ENCODE results near the gene IGLL5.

The IGLL5 gene

GRCh38 chr22:22863001-22863400 lies 24.6 kb upstream of the IGLL5 start:
- DNase-seq (ENCODE audit: low read depth): no peak

- no peak for DNase-seq (ENCODE audit: low read depth)
Observed at GRCh38 chr22:22865311-22866072, 22.1 kb upstream of the IGLL5 start.

- DNase-seq (ENCODE audit: low read depth): no peak
Observed at GRCh38 chr22:22866381-22867111, 21.1 kb upstream of the IGLL5 start.

GRCh38 chr22:22867996-22868715 lies 19.5 kb upstream of the IGLL5 start:
- no peak for DNase-seq (ENCODE audit: low read depth)

DNA sequence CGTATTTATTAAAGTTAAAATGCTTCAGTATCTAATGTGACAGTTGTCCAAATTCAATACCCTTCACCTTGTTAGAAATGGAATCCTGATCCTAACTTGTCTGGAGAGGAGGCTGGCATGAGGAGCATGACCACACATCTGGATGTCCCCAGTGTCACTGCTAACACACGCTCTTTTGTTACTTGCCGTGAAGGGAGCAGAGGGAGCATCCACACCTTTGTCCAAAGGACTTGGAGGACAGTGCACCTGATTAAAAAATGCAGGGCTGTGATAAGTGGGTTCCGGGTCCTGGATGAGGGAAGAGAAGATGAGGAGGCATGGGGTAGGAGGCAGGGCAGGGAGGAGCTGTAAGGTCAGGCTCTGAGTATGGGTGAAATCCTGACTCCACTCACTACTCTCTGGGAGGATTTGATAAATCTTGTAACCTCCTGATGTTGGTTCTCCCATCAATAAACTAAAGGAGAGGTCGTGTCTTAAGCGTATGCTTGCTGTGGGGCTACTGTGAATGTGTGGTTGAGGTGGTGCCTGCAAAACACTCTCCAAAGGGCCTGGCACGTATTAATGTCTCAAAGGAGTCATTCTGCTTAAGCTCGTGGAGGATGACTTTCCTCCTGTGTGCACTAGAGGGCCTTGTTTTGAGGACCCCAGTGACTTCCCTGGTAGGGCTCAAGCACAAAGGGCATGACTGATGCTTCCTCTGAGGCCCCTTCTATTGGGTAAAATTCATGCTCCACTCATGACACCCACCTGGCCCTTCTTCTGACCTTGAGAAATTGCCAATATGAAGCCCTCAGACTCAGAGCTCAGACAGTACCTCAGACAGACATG lies 16.8 kb upstream of the IGLL5 start:
- no peak for DNase-seq (ENCODE audit: low read depth)

- no peak for DNase-seq (ENCODE audit: low read depth)
Observed at GRCh38 chr22:22871536-22872278, 15.9 kb upstream of the IGLL5 start.

- no peak for DNase-seq (ENCODE audit: low read depth)
Observed at GRCh38 chr22:22872722-22873708, 14.6 kb upstream of the IGLL5 start.

DNA sequence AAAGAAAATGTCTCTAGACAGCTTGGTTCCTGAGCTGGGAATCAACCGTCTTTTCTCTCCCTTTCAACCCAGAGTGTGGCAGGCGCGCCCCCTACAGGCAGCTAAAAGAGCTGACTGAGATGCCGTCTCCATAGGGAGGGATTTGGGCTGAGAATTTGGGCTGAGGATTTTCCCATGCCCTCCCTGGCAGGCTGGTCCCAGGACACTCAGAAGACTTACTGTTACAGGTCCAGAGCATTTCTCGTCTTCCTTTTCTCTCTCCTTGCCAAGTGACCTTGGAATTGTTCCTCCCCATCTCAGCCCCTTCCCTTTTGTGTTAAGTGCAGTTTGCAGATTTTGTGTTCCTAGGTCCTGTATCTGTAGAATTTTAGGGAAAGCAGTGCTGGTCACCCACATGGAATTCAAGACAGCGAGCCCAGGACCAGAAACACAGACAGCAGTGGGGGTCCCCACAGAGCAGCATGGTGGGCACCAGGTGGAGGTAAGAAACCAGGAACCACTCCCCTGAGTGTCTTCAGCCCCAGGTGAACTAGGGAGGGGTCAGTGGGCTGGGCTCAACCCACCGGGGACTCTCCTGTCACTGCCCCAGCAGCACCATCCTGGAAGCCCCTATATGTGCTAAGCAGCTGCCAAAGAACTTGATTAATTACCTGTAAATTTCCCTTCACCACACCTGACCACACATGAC lies 9.9 kb upstream of the IGLL5 start:
- peak; percentile 50 for DNase-seq (ENCODE audit: low read depth)

- DNase-seq (ENCODE audit: low read depth): no peak
Observed at GRCh38 chr22:22878211-22878570, 9.4 kb upstream of the IGLL5 start.

GRCh38 chr22:22878801-22879674 lies 8.6 kb upstream of the IGLL5 start:
- no peak for DNase-seq (ENCODE audit: low read depth)

DNA sequence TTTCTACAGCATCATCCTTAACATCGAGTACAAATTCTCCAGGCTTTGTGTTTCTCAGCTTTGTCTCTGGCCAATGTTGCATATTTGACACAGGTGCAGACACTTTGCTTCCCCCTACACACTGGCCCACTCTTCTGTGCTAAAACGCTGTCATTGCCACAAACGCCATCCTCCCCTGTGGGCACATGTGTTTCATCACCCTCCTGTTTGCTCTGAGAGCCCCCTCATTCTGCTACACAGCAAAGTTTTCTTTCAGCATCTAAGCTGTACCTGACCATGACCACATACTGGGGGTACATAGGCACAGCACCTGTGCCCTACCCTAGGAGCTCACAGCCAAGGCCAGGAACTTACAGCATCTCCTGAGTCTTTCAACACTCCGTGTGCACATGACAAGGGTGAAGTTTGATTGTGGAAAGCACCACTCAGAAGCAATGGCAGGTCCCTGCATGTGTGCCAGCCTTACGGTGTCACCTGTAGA lies 7.9 kb upstream of the IGLL5 start:
- DNase-seq (ENCODE audit: low read depth): no peak

GRCh38 chr22:22880645-22881044 lies 7.0 kb upstream of the IGLL5 start:
- DNase-seq (ENCODE audit: low read depth): no peak

GRCh38 chr22:22881116-22882000 lies 6.3 kb upstream of the IGLL5 start:
- DNase-seq (ENCODE audit: low read depth): no peak

DNA sequence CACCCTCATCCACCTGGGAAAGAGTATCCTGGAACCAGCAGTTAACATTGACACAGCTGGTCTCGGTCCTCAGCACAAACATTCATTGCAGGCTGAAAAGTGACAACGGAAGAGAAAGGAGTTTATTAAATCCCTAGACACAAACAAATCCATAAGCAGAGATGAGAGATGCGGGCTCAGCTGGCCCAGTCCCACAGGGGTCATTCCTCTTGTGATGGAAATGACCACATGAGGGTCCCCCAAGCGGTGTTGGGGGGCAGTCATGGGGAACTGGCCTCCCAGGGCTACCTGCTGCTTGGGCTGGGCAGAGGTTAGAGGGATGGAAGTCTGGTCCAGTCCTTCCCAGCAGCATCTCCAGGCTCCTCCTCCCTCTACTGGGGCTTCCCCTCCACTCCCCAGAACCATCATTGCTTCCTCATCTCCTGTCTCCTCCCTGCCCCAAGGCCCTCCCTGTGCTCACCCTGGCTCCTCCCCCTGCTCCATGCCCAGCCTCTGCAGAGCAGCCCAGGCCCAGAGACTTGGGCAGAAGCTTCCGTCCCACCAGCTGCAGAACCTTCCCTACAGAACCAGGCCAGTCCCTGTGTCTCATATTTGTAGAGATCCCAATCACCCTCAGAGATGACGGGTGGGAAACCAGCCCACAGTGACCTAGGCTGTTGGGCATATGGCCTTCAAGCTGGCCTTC lies 5.4 kb upstream of the IGLL5 start:
- no peak for DNase-seq (ENCODE audit: low read depth)

DNA sequence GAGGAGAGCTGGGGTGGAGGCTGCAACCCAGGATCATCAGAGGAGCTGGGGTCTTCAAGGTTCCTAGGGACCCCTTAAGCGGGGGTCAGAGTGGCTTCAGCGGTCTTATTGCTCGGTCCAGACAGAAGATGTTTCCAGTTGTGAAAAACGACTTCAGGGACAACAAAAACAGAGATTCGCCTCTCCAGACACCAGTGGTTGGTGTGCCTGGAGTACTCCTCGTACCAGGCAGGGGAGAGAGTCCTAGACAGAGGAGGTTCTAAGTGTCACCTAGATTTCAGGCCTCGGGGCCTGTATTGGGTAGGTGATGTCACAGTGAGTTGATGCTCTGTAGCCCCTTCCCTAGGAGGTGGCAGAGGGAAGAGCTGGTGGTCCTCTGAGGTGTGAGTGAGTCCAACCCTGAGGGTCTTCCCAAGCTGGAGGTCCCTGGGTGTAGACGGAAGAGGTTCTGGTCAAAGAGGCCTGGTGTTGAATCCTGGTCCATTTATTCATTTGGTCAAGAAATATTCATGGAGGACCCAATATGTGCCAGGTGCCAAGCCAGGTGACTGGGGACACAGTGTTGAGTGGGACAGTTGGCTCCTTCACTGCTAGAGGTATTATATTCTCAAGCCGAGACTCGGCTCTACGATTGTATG lies 4.4 kb upstream of the IGLL5 start:
- no peak for DNase-seq (ENCODE audit: low read depth)
